ENCODE data around the gene BEST3.

- TF ChIP-seq POLR2A (IDR thresholded peaks at IDR 0.05) (no peak), CTCF (IDR thresholded peaks at IDR 0.05) (no peak)
These were observed 36.3 kb downstream of the BEST3 start for GRCh38 chr12:69662764-69663163.

Measured in uterus (tissue), 2 donors.